ENCODE results near the gene ZER1. TPM values are rescaled to one million over a fixed set of nuclear protein-coding genes. Genes with fewer than 3 reads are reported as not detected.

The ZER1 gene
- total RNA-seq, 1 experiment from 2014 or later = 28.6 TPM

DNA sequence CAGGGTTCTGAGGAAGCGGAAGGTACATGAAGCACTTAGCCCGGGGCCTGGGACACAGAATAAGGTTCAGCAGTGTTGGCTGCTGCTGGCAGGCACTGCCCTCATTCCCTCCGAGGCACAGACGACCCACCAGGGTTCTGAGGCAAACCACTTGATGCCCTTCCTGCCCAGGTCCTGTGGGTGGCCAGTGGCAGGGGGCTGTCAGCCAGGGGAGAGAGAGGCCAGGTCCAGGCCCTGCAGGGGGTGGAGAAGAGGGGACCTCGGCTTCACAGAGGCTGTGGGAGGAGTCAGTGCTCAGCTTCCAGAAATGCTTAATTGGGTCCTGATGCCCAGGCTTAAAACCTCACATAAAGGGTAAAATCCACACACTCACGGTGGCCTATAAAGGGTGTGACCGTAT is 43.4 kb downstream of the ZER1 start:
- no peaks in the 10 kb centered on the region for H3K27me3 ChIP-seq (replicated peaks; ENCODE audit: control insufficient read depth, insufficient read depth, low read length)
- no peak for DNase-seq
- no peak overlapping the region for H3K4me3 Mint-ChIP-seq (ENCODE audit: unreplicated experiment)
- H3K9me3 ChIP-seq = no peaks in the 10 kb centered on the region
- ChIA-PET POLR2A (no interaction called here), CTCF (no interaction called here)
- no TSS peak for BruUV-seq (replicated peaks)
- H3K4me3 ChIP-seq (ENCODE audit: low read depth, low read length) = no peak overlapping the region
- no peaks in the 10 kb centered on the region for H3K9me3 Mint-ChIP-seq (ENCODE audit: unreplicated experiment)
- TF ChIP-seq, protein P1, sequence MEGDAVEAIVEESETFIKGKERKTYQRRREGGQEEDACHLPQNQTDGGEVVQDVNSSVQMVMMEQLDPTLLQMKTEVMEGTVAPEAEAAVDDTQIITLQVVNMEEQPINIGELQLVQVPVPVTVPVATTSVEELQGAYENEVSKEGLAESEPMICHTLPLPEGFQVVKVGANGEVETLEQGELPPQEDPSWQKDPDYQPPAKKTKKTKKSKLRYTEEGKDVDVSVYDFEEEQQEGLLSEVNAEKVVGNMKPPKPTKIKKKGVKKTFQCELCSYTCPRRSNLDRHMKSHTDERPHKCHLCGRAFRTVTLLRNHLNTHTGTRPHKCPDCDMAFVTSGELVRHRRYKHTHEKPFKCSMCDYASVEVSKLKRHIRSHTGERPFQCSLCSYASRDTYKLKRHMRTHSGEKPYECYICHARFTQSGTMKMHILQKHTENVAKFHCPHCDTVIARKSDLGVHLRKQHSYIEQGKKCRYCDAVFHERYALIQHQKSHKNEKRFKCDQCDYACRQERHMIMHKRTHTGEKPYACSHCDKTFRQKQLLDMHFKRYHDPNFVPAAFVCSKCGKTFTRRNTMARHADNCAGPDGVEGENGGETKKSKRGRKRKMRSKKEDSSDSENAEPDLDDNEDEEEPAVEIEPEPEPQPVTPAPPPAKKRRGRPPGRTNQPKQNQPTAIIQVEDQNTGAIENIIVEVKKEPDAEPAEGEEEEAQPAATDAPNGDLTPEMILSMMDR (IDR thresholded peaks at IDR 0.05; ENCODE audit: insufficient read depth in 1 of 2, low read depth in 1 of 2, low read length in 1 of 2, severe bottlenecking in 1 of 2, unreplicated experiment in 1 of 2) = no peak
- H3K36me3 Mint-ChIP-seq (ENCODE audit: insufficient read depth, unreplicated experiment) = peaks cover 19% of the 10 kb centered on the region
- intact Hi-C loops (cut with micrococcal nuclease; ENCODE audit: unreplicated experiment) = no loop called here
- H3K27ac Mint-ChIP-seq (ENCODE audit: unreplicated experiment) = no peak overlapping the region
- no peaks in the 10 kb centered on the region for H3K27me3 Mint-ChIP-seq (ENCODE audit: insufficient read depth, unreplicated experiment)
- H3K4me1 Mint-ChIP-seq (ENCODE audit: low read depth, unreplicated experiment) = peaks cover 8% of the 10 kb centered on the region
- H3K36me3 ChIP-seq (ENCODE audit: control insufficient read depth, insufficient read depth, low read length) = no peaks in the 10 kb centered on the region
- H3K4me1 ChIP-seq = no peaks in the 10 kb centered on the region

DNA sequence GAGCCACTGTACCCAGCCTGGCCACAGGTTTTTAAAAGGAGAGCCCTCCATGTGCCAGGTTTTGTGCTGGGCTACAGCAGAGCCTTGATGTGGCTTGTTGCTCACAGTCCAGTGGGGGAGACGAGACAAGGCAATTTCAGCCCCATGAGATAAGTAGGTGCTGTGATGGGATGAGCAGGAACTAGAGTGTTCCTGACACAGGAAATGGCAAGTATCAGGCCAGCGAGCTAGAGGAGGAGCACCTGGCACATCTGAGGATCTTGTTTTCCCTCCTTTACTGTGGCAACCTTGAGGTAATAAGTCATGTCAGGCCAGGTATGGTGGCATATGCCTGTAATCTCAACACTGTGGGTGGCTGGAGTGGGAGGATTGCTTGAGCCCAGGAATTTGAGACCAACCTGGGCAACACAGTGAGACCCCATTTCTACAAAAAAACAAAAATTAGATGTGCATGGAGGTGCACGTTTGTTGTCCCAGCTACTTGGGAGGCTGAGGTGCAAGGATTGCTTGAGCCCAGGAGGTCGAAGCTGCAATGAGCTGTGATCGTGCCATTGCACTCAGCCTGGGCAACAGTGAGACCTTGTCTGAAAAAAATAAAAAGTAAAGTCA is 44.0 kb downstream of the ZER1 start:
- intact Hi-C loops (cut with micrococcal nuclease; ENCODE audit: unreplicated experiment) = no loop called here
- ChIA-PET CTCF (no interaction called here), POLR2A (no interaction called here)
- Mint-ChIP-seq H3K4me3 (ENCODE audit: unreplicated experiment) (no peak overlapping the region), H3K27me3 (ENCODE audit: insufficient read depth, unreplicated experiment) (no peaks in the 10 kb centered on the region), H3K36me3 (ENCODE audit: insufficient read depth, unreplicated experiment) (peaks cover 22% of the 10 kb centered on the region), H3K27ac (ENCODE audit: unreplicated experiment) (no peak overlapping the region), H3K9me3 (ENCODE audit: unreplicated experiment) (no peaks in the 10 kb centered on the region), H3K4me1 (ENCODE audit: low read depth, unreplicated experiment) (peaks cover 11% of the 10 kb centered on the region)
- H3K4me3 ChIP-seq (ENCODE audit: low read depth, low read length) = no peak overlapping the region
- TF ChIP-seq, protein P1 (IDR thresholded peaks at IDR 0.05; ENCODE audit: insufficient read depth in 1 of 2, low read depth in 1 of 2, low read length in 1 of 2, severe bottlenecking in 1 of 2, unreplicated experiment in 1 of 2) = no peak
- no peaks in the 10 kb centered on the region for H3K36me3 ChIP-seq (ENCODE audit: control insufficient read depth, insufficient read depth, low read length)
- no peaks in the 10 kb centered on the region for H3K27me3 ChIP-seq (replicated peaks; ENCODE audit: control insufficient read depth, insufficient read depth, low read length)
- BruUV-seq (replicated peaks) = no TSS peak
- H3K4me1 ChIP-seq = no peaks in the 10 kb centered on the region
- H3K9me3 ChIP-seq = no peaks in the 10 kb centered on the region
- no peak for DNase-seq

DNA sequence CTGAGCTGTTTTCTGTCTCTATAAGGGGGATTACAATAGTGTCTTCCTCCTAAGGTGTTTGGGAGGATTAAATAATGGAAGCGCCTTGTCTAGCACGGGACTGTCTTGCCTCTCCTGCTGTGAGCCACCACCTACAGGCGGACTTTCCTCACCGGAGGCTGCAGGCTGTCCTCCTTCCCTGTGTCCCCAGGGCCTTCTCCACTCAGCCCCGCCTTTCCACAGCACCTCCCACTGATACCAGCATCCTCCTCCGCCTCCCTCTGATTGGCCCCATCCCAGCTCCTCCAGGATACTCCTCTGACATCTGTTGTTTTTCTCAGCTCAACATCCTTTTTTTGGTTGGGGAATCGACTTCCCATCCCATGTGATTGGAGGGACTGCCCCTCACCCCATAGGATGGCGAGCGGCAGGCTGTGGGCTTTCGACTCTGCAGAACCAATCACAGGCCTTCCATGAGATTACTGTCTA is 46.9 kb downstream of the ZER1 start:
- intact Hi-C loops (cut with micrococcal nuclease; ENCODE audit: unreplicated experiment) = loop anchor here (2.0 kb wide), 3 partner anchors 36 to 94 kb away; partner anchors contain the start of genes ENDOG, SET and ZER1
- TSS peak; percentile 41 for BruUV-seq (replicated peaks)
- H3K4me1 Mint-ChIP-seq (ENCODE audit: low read depth, unreplicated experiment) = peaks cover 15% of the 10 kb centered on the region
- peak; percentile 59 to 85 for DNase-seq
- H3K27ac Mint-ChIP-seq (ENCODE audit: unreplicated experiment) = peak overlapping the region; percentile 75
- Histone ChIP-seq H3K36me3 (ENCODE audit: control insufficient read depth, insufficient read depth, low read length) (no peaks in the 10 kb centered on the region), H3K9me3 (no peaks in the 10 kb centered on the region), H3K4me3 (ENCODE audit: low read depth, low read length) (peak overlapping the region; percentile 41), H3K27me3 (replicated peaks; ENCODE audit: control insufficient read depth, insufficient read depth, low read length) (no peaks in the 10 kb centered on the region), H3K4me1 (no peaks in the 10 kb centered on the region)
- H3K4me3 Mint-ChIP-seq (ENCODE audit: unreplicated experiment) = peak overlapping the region; percentile 95
- POLR2A ChIA-PET = interaction anchor here (0.6 to 1.6 kb wide), 10 partner anchors 27 to 181 kb away, joined by 3 to 9 read pairs (median 6); partner anchors contain the start of gene ENDOG
- TF ChIP-seq, protein P1 (IDR thresholded peaks at IDR 0.05; ENCODE audit: insufficient read depth in 1 of 2, low read depth in 1 of 2, low read length in 1 of 2, severe bottlenecking in 1 of 2, unreplicated experiment in 1 of 2) = no peak
- H3K36me3 Mint-ChIP-seq (ENCODE audit: insufficient read depth, unreplicated experiment) = peaks cover 23% of the 10 kb centered on the region
- H3K9me3 Mint-ChIP-seq (ENCODE audit: unreplicated experiment) = no peaks in the 10 kb centered on the region
- no peaks in the 10 kb centered on the region for H3K27me3 Mint-ChIP-seq (ENCODE audit: insufficient read depth, unreplicated experiment)
- CTCF ChIA-PET = interaction anchor here (0.6 to 1.7 kb wide), 8 partner anchors 9 to 553 kb away, joined by 3 to 12 read pairs (median 5); partner anchors contain the start of genes ENDOG and PKN3
